ENCODE measurements around the gene MYMK.

GRCh38 chr9:133510926-133511505 lies 13.7 kb downstream of the MYMK start:
- TF ChIP-seq CTCF (IDR thresholded peaks at IDR 0.05) (no peak), POLR2A (IDR thresholded peaks at IDR 0.05) (no peak)
